ENCODE measurements around the gene RBM33.
A peak's percentile ranks its signal among the peaks of the same experiment; 100 is the strongest.
"Not testable (repeated sequence)": the region's sequence is repeated elsewhere in the genome, so short reads cannot be mapped to it uniquely, and the experiment has no call there.

The RBM33 gene, protein sequence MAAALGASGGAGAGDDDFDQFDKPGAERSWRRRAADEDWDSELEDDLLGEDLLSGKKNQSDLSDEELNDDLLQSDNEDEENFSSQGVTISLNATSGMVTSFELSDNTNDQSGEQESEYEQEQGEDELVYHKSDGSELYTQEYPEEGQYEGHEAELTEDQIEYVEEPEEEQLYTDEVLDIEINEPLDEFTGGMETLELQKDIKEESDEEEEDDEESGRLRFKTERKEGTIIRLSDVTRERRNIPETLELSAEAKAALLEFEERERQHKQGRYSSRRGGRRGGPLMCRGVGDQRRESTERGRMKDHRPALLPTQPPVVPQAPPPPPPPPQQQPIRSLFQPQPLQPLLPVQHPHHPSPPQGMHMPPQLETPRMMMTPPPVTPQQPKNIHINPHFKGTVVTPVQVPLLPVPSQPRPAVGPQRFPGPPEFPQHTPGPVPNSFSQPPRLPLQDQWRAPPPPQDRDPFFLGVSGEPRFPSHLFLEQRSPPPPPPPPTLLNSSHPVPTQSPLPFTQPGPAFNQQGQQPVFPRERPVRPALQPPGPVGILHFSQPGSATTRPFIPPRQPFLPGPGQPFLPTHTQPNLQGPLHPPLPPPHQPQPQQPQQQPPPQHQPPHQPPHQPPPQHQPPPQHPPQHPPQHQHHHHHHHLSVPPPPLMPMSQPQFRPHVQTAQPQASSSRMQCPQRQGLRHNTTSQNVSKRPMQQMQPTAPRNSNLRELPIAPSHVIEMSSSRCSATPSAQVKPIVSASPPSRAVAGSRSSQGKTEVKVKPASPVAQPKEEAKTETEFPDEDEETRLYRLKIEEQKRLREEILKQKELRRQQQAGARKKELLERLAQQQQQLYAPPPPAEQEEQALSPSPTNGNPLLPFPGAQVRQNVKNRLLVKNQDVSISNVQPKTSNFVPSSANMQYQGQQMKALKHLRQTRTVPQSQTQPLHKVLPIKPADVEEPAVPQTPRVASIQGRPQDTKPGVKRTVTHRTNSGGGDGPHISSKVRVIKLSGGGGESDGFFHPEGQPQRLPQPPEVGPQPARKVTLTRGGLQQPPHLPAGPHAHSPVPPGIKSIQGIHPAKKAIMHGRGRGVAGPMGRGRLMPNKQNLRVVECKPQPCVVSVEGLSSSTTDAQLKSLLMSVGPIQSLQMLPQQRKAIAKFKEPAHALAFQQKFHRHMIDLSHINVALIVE

GRCh38 chr7:155644178-155644970 is at the start of gene RBM33:
Gene RBM33, plus strand, starts transcription at chr7:155644661. Its CDS starts 216 bp downstream, at chr7:155644877.
- DNase-seq: peak; percentile 84 to 98 (median 92)

DNA sequence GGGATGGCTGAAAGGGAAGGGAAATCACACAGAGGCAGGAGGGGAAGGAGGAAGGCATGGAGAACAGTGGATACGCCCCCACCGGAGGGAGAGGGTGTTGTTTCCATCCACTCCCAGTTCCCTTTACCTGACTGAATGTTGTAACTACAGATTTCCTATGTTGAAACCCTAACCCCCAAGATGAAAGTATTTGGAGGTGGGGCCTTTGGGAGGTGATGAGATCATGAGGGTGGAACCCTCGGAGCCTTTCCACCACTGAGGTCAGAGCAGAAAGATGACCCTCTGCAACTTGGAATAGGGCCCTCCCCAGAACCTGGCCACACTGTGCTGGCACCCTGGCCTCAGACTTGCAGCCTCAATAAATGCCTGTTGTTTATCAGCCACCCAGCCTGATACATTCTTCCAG is 49.5 kb upstream of the RBM33 start:
- DNase-seq: no peak

DNA sequence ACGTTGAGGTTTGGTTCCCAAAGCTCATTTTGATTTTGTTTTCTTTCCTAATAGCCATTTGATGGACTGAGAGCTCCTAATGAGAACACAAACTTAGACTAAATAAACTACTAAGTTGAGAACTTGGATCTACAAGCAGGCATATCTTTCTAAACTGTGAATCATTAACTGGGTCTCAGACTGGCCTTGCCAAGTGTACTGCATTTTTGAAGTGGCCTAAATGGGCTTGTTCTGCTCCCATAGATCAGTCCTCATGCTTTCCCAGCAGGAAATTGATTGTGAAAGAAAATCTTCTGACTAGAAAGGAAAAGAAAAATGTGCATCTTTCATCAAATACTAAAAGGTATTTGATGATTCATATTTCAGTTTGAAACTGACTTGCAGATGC is 46.7 kb upstream of the RBM33 start:
- no peak for DNase-seq

DNA sequence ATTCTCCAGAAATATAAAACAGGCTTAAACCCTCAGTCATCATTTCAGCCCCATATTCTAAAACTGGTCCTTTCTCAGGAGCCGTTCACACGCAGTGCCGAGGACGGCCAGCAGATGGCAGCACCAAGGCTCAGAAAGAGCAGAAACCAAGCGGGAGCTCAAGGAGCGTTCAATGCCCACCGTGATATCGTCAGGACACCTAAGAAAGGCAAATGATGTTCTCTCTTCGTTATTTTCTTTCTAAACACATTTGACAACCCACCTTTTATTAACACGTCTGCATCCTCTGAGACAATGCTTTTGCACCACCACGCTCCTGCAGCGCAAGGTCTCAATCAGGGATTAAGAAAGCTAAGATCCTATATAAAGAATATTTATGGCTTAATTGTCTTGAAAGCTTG is 45.7 kb upstream of the RBM33 start:
- DNase-seq: peak; percentile 66 to 87 (median 84)

- no peak for DNase-seq
These were observed 42.3 kb upstream of the RBM33 start for GRCh38 chr7:155602156-155602555.

GRCh38 chr7:155602750-155603149 is 41.7 kb upstream of the RBM33 start:
- DNase-seq: no peak

DNA sequence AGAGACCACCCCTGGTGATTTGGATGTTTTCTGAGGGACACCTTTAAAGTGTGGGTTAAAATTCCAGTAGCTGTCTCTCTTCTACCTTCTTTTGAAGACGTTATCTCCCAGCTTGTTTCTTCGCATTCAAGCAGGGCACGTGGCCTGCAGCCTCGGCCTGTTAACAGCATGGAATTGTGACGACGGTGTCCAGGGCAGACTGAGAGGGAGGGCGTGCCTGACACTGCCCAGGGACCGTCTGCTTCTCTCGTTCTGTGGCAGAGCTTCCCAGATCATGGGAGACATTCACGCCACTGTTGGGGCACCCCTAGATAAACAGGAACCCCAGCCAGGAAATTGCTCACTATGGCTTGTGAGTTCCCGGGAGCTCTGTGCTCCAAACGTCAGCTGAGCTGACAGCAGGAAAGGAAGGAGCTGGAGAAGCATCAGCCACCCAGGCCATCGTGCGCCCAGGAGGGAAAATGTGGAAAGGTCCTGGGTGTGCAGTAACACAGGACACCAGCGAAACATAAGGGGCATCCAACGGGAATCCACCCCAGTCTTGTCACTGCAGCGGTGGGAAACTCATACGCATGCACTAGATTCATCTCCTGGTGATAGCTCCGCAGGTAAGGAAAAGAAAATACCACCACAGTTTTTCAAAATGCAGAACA is 41.1 kb upstream of the RBM33 start:
- no peak for DNase-seq

GRCh38 chr7:155603858-155604503 is 40.5 kb upstream of the RBM33 start:
- DNase-seq: no peak

- no peak for DNase-seq
These were observed 39.9 kb upstream of the RBM33 start for GRCh38 chr7:155604504-155604997.

DNA sequence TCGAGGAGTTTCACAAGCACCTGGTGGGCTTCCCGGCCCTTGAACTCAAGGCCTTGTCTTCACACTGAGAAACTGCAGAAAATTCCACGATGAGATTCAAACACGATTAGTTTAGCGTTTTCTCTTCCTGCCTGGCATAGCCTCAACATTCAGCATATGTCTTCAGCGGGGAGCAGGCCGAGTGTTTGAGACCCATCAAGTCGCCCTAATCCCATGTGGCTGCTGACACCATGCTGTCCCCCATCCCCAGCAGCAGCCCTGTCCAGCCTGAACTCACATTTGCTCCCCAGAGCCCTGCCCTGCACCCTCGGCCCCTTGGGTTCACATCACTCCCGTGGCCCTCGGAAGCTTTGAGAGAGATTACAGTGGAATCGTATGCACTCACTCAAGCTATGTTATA is 35.3 kb upstream of the RBM33 start:
- DNase-seq: no peak

DNA sequence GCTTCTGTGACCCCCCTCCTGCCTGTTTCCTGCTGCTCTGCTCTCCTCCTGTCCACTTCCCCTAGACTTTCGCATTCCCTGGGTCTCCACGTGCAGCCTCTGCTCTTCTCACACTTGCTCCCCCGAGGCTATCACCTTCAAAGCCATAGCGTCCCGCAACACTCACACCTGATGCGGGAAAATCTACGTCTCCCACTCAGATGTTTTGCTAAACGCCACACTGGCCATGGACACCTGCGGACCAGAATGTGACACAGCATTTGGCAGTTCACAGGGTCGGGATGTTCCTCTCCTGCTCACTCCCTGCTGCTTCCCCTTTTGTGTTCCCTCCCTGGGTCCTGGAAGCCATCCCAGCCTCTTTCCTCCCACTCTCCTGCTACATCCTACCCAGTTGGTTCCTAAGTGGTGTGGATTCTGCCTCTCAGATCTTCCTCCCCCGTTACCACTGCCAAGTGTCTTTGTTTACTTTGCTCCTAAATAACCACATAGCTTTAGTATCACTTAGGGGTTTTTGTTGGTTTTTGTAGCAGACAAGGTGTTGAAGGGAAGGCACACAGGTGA is 33.7 kb upstream of the RBM33 start:
- DNase-seq: no peak

DNA sequence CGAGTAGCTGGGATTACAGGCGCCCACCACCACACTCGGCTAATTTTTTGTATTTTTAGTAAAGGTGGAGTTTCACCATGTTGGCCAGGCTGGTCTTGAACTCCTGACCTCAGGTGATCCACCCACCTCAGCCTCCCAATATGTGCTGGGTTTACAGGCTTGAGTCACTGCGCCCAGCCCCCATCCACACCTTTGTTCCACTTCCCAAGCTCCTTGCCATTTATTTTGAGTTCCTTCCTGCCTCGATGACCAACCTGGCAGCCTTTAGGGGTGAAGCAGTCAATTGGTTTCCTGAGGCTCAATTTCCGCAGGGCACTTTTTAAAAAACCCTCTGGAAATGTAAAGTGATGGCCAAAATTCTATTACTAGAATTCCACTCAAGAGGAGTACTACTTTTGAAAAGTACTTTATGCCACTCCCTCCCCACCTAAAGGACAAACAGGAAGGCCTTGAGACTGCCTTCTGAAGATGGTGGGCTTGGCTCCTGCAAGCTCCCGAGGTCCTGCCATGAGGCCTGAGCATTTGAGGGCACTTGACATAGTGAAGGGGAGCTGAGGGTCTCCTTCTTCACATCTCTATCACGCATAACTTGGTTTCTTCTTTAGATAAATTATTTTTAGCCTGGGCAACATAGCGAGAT is 32.5 kb upstream of the RBM33 start:
- no peak for DNase-seq

- no peak for DNase-seq
These were observed 31.8 kb upstream of the RBM33 start for GRCh38 chr7:155612658-155613057.

- not testable (repeated sequence) for DNase-seq
These were observed 29.4 kb upstream of the RBM33 start for GRCh38 chr7:155615085-155615484.

DNA sequence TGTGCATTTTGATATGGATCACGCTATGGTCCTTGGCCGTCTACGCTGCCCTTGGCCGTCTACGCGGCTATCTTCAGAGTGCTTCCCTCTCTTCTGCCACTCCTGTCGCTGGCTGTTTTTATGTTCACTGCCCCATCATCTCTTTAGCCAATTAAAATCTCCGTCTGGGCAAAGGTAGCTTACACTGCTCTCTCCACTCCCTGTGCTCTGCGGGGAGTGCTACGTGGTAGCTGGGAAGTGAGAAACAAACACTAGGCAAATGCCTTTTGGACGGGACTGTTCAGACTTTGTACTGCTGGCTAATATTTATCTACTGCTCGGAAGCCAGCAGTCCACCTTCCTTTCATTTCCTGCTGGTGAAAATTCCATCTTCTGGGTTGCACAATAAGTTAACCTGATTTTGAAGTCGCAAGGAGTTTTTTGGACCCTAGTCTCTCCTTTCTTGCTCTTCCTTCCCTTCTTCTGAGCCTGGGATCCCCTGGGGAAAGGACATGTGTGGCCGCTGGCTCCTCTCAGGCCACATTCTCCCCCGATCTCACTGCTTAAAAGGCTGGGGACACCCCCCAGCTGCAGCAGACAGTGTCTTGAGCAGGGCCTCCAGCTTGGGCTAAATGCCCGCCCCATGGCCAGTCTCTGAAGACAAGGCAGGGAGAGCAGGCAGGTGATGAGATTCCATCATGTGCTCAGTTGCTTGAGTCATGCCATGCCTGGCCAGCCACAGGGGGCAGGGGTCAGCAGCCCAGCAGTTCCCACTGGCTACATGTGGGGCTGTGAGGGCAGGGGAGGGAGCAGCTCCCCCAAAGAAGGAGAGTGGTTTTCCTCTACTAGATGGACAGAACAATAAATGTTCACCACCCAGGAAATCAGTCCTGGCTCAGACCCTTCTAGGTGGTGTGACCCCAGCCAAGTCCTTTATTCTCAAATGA is 25.5 kb upstream of the RBM33 start:
- no peak for DNase-seq

GRCh38 chr7:155619634-155620271 is 24.7 kb upstream of the RBM33 start:
- no peak for DNase-seq

GRCh38 chr7:155620497-155620896 is 24.0 kb upstream of the RBM33 start:
- DNase-seq: no peak

DNA sequence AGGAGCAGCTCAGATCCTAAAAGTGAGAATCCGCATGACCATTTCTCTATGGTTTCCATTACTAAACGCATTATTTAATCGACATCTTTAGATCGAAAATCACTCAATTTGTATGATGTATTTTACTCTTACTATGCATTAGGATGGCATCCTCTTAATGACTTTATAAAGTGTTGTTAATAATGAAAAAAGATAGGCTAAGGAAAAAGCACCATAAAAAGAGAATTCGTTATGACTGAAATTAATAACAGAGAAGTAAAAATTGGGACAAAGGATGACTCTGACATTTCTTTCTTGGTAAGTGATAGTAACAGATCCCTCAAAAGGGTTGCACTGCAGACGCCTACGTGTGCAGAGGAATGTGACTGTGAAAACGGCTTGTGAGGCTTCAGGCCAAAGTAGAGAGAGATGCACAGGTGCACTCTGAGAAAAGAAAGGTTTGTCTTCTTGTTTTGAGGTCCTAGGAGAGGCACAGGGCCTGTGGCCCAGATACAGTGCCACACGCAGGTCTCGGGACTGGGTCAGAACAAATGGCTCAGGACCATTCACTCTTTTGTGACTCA is 23.0 kb upstream of the RBM33 start:
- DNase-seq: no peak
